Measurements from ENCODE around the gene FGGY.

FGGY gene

GRCh38 chr1:59364037-59364436 is 67.1 kb downstream of the FGGY start:
- no peak for DNase-seq (ENCODE audit: low read depth)
- no peak overlapping the region for H3K4me3 ChIP-seq (ENCODE audit: low read depth, low read length)
- no peak for TF ChIP-seq CTCF (IDR thresholded peaks at IDR 0.05; ENCODE audit: low read depth, low read length, missing control alignments)

GRCh38 chr1:59366346-59366745 is 69.5 kb downstream of the FGGY start:
- no peak for TF ChIP-seq CTCF (IDR thresholded peaks at IDR 0.05; ENCODE audit: low read depth, low read length, missing control alignments)
- H3K4me3 ChIP-seq (ENCODE audit: low read depth, low read length) = no peak overlapping the region
- DNase-seq (ENCODE audit: low read depth) = no peak

GRCh38 chr1:59367301-59368007 is 70.6 kb downstream of the FGGY start:
- TF ChIP-seq CTCF (IDR thresholded peaks at IDR 0.05; ENCODE audit: low read depth, low read length, missing control alignments) = no peak
- no peak for DNase-seq (ENCODE audit: low read depth)
- no peak overlapping the region for H3K4me3 ChIP-seq (ENCODE audit: low read depth, low read length)

- H3K4me3 ChIP-seq (ENCODE audit: low read depth, low read length) = no peak overlapping the region
- DNase-seq (ENCODE audit: low read depth) = no peak
- TF ChIP-seq CTCF (IDR thresholded peaks at IDR 0.05; ENCODE audit: low read depth, low read length, missing control alignments) = no peak
Measured at GRCh38 chr1:59368008-59368670, 71.2 kb downstream of the FGGY start.

- no peak for DNase-seq (ENCODE audit: low read depth)
- no peak for TF ChIP-seq CTCF (IDR thresholded peaks at IDR 0.05; ENCODE audit: low read depth, low read length, missing control alignments)
- no peak overlapping the region for H3K4me3 ChIP-seq (ENCODE audit: low read depth, low read length)
Measured at GRCh38 chr1:59375321-59376220, 78.7 kb downstream of the FGGY start.

- TF ChIP-seq CTCF (IDR thresholded peaks at IDR 0.05; ENCODE audit: low read depth, low read length, missing control alignments) = no peak
- H3K4me3 ChIP-seq (ENCODE audit: low read depth, low read length) = no peak overlapping the region
- DNase-seq (ENCODE audit: low read depth) = no peak
Measured at GRCh38 chr1:59377350-59377904, 80.5 kb downstream of the FGGY start.
